Loucy (cell line): ENCODE results near the gene GALNT9.

Experiments used
- EZH2phosphoT487 ChIP-seq: fragments of 200-600 bp; IDR thresholded peaks from 2 replicates; pipeline ENCODE4 v1.6.1; 2018; ENCODE audit warnings: antibody characterized with exemption, mild to moderate bottlenecking, moderate library complexity, borderline replicate concordance
- TF ChIP-seq, protein P1 (sequence below): fragments of 200-600 bp; sonication (generic); conservative IDR thresholded peaks from 2 replicates; pipeline ENCODE4 v1.5.1; 2014; ENCODE audit warnings: mild to moderate bottlenecking, antibody characterized with exemption, low read length

GRCh38 chr12:132151766-132152410, 177.5 kb downstream of the GALNT9 start:
- TF ChIP-seq, protein P1, sequence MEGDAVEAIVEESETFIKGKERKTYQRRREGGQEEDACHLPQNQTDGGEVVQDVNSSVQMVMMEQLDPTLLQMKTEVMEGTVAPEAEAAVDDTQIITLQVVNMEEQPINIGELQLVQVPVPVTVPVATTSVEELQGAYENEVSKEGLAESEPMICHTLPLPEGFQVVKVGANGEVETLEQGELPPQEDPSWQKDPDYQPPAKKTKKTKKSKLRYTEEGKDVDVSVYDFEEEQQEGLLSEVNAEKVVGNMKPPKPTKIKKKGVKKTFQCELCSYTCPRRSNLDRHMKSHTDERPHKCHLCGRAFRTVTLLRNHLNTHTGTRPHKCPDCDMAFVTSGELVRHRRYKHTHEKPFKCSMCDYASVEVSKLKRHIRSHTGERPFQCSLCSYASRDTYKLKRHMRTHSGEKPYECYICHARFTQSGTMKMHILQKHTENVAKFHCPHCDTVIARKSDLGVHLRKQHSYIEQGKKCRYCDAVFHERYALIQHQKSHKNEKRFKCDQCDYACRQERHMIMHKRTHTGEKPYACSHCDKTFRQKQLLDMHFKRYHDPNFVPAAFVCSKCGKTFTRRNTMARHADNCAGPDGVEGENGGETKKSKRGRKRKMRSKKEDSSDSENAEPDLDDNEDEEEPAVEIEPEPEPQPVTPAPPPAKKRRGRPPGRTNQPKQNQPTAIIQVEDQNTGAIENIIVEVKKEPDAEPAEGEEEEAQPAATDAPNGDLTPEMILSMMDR: no peak
- no peak for TF ChIP-seq EZH2phosphoT487
